OCI-LY1 (cell line): ENCODE measurements around the gene SPATA9.

ENCODE experiments used
- H2AFZ ChIP-seq: fragments of 200-600 bp; sonication (generic), shearing (Covaris generic); 2 replicates; pipeline ENCODE4 v1.6.0; 2014; ENCODE audit warnings: antibody characterized with exemption, mild to moderate bottlenecking, low read length
- H3F3A ChIP-seq: fragments of 200-600 bp; sonication (generic), shearing (Covaris generic); 2 replicates; pipeline ENCODE4 v1.6.0; 2014; ENCODE audit warnings: mild to moderate bottlenecking, antibody characterized with exemption, low read length, moderate library complexity; ENCODE audit not compliant: insufficient read depth
- H3K27ac ChIP-seq: fragments of 200-600 bp; sonication (generic); 2 replicates; pipeline ENCODE4 v1.5.1; 2014; ENCODE audit warnings: low read length, mixed run types, mild to moderate bottlenecking, low read depth; ENCODE audit not compliant: poor library complexity, severe bottlenecking
- H3K27me3 ChIP-seq: fragments of 200-600 bp; sonication (generic); 2 replicates; pipeline ENCODE4 v1.6.0; 2014; ENCODE audit warnings: antibody characterized with exemption, mild to moderate bottlenecking, low read length, moderate library complexity; ENCODE audit not compliant: insufficient read depth
- H3K36me3 ChIP-seq: fragments of 200-600 bp; sonication (generic); 2 replicates; pipeline ENCODE4 v1.6.1; 2014; ENCODE audit warnings: mild to moderate bottlenecking, antibody characterized with exemption, low read length, moderate library complexity, mixed read lengths; ENCODE audit not compliant: insufficient read depth
- H3K4me1 ChIP-seq: fragments of 200-600 bp; sonication (generic); 2 replicates; pipeline ENCODE4 v1.5.1; 2014; ENCODE audit warnings: mild to moderate bottlenecking, low read length, moderate library complexity; ENCODE audit not compliant: insufficient read depth, severe bottlenecking
- H3K4me2 ChIP-seq: fragments of 200-600 bp; sonication (generic), shearing (Covaris generic); 2 replicates; pipeline ENCODE4 v1.6.1; 2014; ENCODE audit warnings: low read length
- H3K4me3 ChIP-seq: fragments of 200-600 bp; sonication (generic); 2 replicates; pipeline ENCODE4 v1.5.1; 2014; ENCODE audit warnings: low read length, low read depth, mild to moderate bottlenecking, mixed read lengths; ENCODE audit not compliant: poor library complexity, severe bottlenecking
- H3K79me2 ChIP-seq: fragments of 200-600 bp; shearing (Covaris generic); 2 replicates; pipeline ENCODE4 v1.6.1; 2016; ENCODE audit warnings: mixed run types, low read length, mixed read lengths; ENCODE audit not compliant: insufficient read depth
- H3K9ac ChIP-seq: fragments of 200-600 bp; sonication (generic), shearing (Covaris generic); 2 replicates; pipeline ENCODE4 v1.6.1; 2014; ENCODE audit warnings: mild to moderate bottlenecking, low read length, mixed read lengths
- H3K9me2 ChIP-seq: fragments of 200-600 bp; sonication (generic), shearing (Covaris generic); 2 replicates; pipeline ENCODE4 v1.6.1; 2014; ENCODE audit warnings: low read depth, mild to moderate bottlenecking, low read length, mixed read lengths
- H3K9me3 ChIP-seq: fragments of 200-600 bp; shearing (Covaris generic); 2 replicates; pipeline ENCODE4 v1.6.1; 2014; ENCODE audit warnings: low read length, mixed read lengths
- H4K20me1 ChIP-seq: fragments of 200-600 bp; sonication (generic), shearing (Covaris generic); 2 replicates; pipeline ENCODE4 v1.6.0; 2016; ENCODE audit warnings: mild to moderate bottlenecking, low read length; ENCODE audit not compliant: insufficient read depth
- CTCF ChIP-seq: fragments of 200-600 bp; sonication (generic), shearing (Covaris generic); IDR thresholded peaks from 2 replicates; pipeline ENCODE4 v1.5.1; 2017; ENCODE audit warnings: mild to moderate bottlenecking, antibody characterized with exemption, low read length, moderate library complexity, mixed read lengths
- EZH2 ChIP-seq: fragments of 200-600 bp; sonication (generic), shearing (Covaris generic); IDR thresholded peaks from 2 replicates; pipeline ENCODE4 v1.8.0; 2017; ENCODE audit warnings: borderline replicate concordance, mixed run types, mild to moderate bottlenecking, antibody characterized with exemption, low read length, moderate library complexity, mixed read lengths

The SPATA9 gene

GRCh38 chr5:95652849-95653248 lies 29.9 kb downstream of the SPATA9 start:
- Histone ChIP-seq H2AFZ (no peak overlapping the region), H3K79me2 (no peaks in the 10 kb centered on the region), H3K9ac (no peak overlapping the region), H3K4me3 (no peak overlapping the region), H3K36me3 (no peaks in the 10 kb centered on the region), H3K27ac (no peak overlapping the region), H3K9me3 (no peaks in the 10 kb centered on the region), H4K20me1 (no peaks in the 10 kb centered on the region), H3K4me2 (no peak overlapping the region), H3K9me2 (no peaks in the 10 kb centered on the region), H3K27me3 (no peaks in the 10 kb centered on the region), H3K4me1 (peaks cover 7% of the 10 kb centered on the region), H3F3A (no peaks in the 10 kb centered on the region)
- TF ChIP-seq CTCF = no peak
- TF ChIP-seq EZH2 = no peak

- no peaks in the 10 kb centered on the region for H4K20me1 ChIP-seq
- H3K4me1 ChIP-seq = peaks cover 22% of the 10 kb centered on the region
- H3K9ac ChIP-seq = no peak overlapping the region
- no peaks in the 10 kb centered on the region for H3K9me3 ChIP-seq
- H3F3A ChIP-seq = no peaks in the 10 kb centered on the region
- H3K9me2 ChIP-seq = no peaks in the 10 kb centered on the region
- H3K4me3 ChIP-seq = no peak overlapping the region
- no peaks in the 10 kb centered on the region for H3K79me2 ChIP-seq
- no peak overlapping the region for H3K4me2 ChIP-seq
- no peak for TF ChIP-seq CTCF
- TF ChIP-seq EZH2 = no peak
- H3K36me3 ChIP-seq = no peaks in the 10 kb centered on the region
- no peaks in the 10 kb centered on the region for H3K27me3 ChIP-seq
- H3K27ac ChIP-seq = no peak overlapping the region
- H2AFZ ChIP-seq = no peak overlapping the region
These were observed 32.8 kb downstream of the SPATA9 start for GRCh38 chr5:95649842-95650620.

GRCh38 chr5:95649274-95649673 lies 33.5 kb downstream of the SPATA9 start:
- no peak for TF ChIP-seq EZH2
- H3K79me2 ChIP-seq = no peaks in the 10 kb centered on the region
- no peak overlapping the region for H3K27ac ChIP-seq
- no peak overlapping the region for H2AFZ ChIP-seq
- H4K20me1 ChIP-seq = no peaks in the 10 kb centered on the region
- H3K4me2 ChIP-seq = no peak overlapping the region
- no peaks in the 10 kb centered on the region for H3K27me3 ChIP-seq
- H3K4me3 ChIP-seq = no peak overlapping the region
- no peaks in the 10 kb centered on the region for H3K9me3 ChIP-seq
- no peak overlapping the region for H3K9ac ChIP-seq
- no peaks in the 10 kb centered on the region for H3F3A ChIP-seq
- H3K4me1 ChIP-seq = peaks cover 26% of the 10 kb centered on the region
- H3K9me2 ChIP-seq = no peaks in the 10 kb centered on the region
- no peaks in the 10 kb centered on the region for H3K36me3 ChIP-seq
